Limb (tissue), 2 donors: Measurements from ENCODE around the gene SLC17A6.

ENCODE experiments used
- DNase-seq, 2 donors: peaks; one replicate each; pipeline ENCODE4 v3.0.0-alpha.2; 2016; ENCODE audit errors: extremely low spot score in 2 of 2

Gene SLC17A6

GRCh38 chr11:22389526-22390282 is 51.5 kb downstream of the SLC17A6 start:
- DNase-seq, result no peak

- DNase-seq, result no peak
Measured at GRCh38 chr11:22390283-22390655, 52.1 kb downstream of the SLC17A6 start.

- DNase-seq, result no peak
Measured at GRCh38 chr11:22392561-22392960, 54.4 kb downstream of the SLC17A6 start.

GRCh38 chr11:22405377-22405776 is 67.2 kb downstream of the SLC17A6 start:
- no peak for DNase-seq

GRCh38 chr11:22407267-22407666 is 69.1 kb downstream of the SLC17A6 start:
- no peak for DNase-seq

GRCh38 chr11:22407921-22408320 is 69.7 kb downstream of the SLC17A6 start:
- DNase-seq, result no peak

- peak in 1 of 2 donors; percentile 34 for DNase-seq
Measured at GRCh38 chr11:22415476-22415875, 77.3 kb downstream of the SLC17A6 start.

- DNase-seq, result no peak
Measured at GRCh38 chr11:22416462-22416861, 78.3 kb downstream of the SLC17A6 start.

- no peak for DNase-seq
Measured at GRCh38 chr11:22426915-22427314, 88.7 kb downstream of the SLC17A6 start.
